ENCODE results near the gene SESTD1.

The SESTD1 gene

DNA sequence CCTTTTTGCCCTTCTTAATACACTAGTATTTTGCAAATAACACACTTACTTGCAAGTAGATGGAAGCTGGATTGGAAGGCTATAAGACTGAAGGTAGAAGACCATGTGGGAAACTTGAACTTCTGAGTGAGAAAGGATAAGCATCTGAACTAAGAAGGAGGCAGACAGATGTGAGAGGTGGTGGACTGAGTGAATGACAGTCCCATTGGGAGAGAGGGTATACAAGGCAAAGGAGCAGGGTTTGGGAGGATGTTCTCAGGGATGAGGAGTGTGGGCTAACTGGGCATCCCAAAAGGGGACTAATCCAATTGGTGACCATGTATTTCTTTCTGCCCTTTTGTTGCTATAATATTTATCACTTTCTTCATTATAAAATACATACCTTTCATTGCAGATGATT lies 20.4 kb upstream of the SESTD1 start:
- TF ChIP-seq, protein P1, sequence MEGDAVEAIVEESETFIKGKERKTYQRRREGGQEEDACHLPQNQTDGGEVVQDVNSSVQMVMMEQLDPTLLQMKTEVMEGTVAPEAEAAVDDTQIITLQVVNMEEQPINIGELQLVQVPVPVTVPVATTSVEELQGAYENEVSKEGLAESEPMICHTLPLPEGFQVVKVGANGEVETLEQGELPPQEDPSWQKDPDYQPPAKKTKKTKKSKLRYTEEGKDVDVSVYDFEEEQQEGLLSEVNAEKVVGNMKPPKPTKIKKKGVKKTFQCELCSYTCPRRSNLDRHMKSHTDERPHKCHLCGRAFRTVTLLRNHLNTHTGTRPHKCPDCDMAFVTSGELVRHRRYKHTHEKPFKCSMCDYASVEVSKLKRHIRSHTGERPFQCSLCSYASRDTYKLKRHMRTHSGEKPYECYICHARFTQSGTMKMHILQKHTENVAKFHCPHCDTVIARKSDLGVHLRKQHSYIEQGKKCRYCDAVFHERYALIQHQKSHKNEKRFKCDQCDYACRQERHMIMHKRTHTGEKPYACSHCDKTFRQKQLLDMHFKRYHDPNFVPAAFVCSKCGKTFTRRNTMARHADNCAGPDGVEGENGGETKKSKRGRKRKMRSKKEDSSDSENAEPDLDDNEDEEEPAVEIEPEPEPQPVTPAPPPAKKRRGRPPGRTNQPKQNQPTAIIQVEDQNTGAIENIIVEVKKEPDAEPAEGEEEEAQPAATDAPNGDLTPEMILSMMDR (IDR thresholded peaks at IDR 0.05; ENCODE audit: low read depth, low read length), result no peak
- Histone ChIP-seq H3K36me3 (no peaks in the 10 kb centered on the region), H3K27ac (no peak overlapping the region), H3K27me3 (ENCODE audit: insufficient read depth, low read depth, severe bottlenecking) (no peaks in the 10 kb centered on the region), H3K4me3 (ENCODE audit: low read depth, low read length) (no peak overlapping the region), H3K9me3 (ENCODE audit: severe bottlenecking) (peaks cover 2% of the 10 kb centered on the region)
- no peak for DNase-seq

DNA sequence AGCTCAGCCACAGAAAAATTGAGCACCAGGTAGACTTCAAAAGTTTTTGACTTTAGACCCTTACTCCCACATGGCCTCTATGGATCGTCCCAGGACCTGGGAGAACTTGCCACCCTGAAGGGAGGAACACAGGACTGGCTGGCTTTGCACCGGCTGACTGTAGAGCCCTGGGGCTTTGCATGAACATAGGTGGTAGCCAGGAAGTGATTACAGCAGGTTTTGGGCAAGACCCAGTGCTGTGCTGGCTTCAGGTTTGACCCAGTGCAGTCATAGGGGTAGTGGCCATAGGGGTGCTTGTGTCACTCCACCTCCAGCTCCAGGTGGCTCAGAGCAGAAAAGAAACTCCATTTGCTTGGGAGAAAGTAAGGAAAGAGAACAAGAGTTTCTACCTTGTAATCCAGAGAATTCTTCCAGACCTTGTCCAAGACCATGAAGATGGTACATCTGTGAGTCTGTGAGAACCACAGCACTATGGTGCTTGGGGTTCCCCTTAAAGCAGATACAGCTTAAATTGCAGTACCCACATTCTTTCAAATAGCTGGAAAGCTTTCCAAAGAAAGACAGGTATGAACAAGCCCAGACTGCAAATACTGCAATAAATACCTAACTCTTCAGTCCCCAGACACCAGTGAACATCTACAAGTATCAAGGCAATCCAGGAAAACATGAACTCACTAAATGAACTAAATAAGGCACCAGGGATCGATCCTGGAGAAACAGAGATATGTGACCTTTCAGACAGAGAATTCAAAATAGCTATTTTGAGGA lies 13.0 kb upstream of the SESTD1 start:
- Histone ChIP-seq H3K9me3 (ENCODE audit: severe bottlenecking) (no peaks in the 10 kb centered on the region), H3K27ac (no peak overlapping the region), H3K4me3 (ENCODE audit: low read depth, low read length) (no peak overlapping the region), H3K27me3 (ENCODE audit: insufficient read depth, low read depth, severe bottlenecking) (no peaks in the 10 kb centered on the region), H3K36me3 (no peaks in the 10 kb centered on the region)
- TF ChIP-seq, protein P1 (IDR thresholded peaks at IDR 0.05; ENCODE audit: low read depth, low read length), result no peak
- no peak for DNase-seq

DNA sequence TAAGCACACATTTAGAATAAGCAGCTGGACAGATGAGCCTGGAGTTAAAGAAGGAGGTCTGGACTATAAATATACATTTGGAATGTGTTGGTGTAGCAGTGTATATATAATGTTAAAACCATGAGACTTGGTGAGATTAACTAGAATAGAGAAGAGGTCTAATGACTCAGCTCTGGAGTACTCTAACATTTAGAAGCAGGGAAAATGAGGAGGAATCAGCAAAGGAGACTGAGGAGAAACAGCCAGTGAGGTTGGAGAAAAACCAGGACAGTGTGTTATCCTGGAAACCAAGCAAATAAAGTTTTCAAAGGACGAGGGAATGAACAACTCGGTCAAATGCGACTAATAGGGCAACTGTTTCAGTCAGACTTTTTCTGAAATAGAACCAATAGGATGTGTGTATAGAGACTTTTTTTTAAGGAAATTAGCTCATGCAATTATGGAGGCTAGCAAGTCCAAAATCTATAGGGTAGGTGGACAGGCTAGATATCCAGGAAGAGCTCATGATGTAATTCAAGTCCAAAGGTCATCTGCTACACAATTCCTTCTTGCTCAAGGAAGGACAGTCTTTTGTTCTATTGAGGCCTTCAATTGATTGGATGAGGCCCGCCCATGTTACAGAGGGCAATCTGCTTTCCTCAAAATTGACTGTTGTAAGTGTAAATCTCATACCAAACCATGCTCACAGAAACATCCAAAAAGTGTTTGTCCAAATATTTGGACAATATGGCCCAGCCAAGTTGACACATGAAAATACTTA lies 10.8 kb upstream of the SESTD1 start:
- Histone ChIP-seq H3K36me3 (no peaks in the 10 kb centered on the region), H3K27ac (no peak overlapping the region), H3K9me3 (ENCODE audit: severe bottlenecking) (no peaks in the 10 kb centered on the region), H3K27me3 (ENCODE audit: insufficient read depth, low read depth, severe bottlenecking) (no peaks in the 10 kb centered on the region), H3K4me3 (ENCODE audit: low read depth, low read length) (no peak overlapping the region)
- TF ChIP-seq, protein P1 (IDR thresholded peaks at IDR 0.05; ENCODE audit: low read depth, low read length), result no peak
- no peak for DNase-seq

DNA sequence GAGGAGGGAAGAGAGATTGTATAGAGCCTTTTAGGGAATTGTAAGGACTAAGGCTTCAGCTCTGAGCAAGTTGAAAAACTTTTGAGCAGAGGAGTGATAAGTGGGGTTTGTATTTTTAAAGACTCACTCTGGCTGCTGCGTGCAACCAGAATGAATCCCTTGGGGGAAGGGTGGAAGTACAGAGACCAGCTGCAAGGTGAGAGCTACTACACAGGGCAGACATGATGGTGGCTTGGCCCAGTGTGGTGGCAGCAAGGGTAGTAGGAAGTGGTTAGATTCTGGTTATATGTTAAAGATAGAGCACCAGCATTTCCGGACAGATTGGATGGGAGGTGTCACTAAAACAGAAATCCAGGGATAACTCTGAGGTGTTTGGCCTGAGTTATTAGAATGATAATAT lies 10.1 kb upstream of the SESTD1 start:
- H3K27ac ChIP-seq, result no peak overlapping the region

DNA sequence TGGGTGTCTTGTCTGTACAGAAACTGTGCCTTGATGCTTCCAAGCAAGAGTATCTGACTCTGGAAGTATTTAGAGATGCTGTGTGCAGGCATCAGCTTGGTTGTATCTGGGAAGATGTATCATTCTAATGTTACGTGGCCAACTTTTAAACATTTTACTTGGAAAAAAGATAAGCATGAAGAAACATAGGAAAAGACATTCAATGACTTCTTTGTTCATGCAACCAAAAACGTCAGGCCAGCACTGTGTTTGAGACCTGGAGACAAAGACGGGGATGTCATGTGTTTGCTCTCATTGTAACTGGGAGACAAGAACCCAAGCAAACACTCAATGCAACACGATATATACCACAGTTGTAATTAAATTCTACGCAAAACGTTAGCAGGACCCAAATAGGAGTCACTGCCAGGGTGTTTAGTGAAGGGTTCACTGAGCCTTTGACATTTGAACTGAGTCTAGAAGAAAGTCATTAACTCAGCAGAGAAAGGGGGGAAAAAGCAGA lies 8.9 kb upstream of the SESTD1 start:
- Histone ChIP-seq H3K4me3 (ENCODE audit: low read depth, low read length) (no peak overlapping the region), H3K36me3 (no peaks in the 10 kb centered on the region), H3K27me3 (ENCODE audit: insufficient read depth, low read depth, severe bottlenecking) (no peaks in the 10 kb centered on the region), H3K9me3 (ENCODE audit: severe bottlenecking) (no peaks in the 10 kb centered on the region), H3K27ac (no peak overlapping the region)
- DNase-seq, result no peak
- TF ChIP-seq, protein P1 (IDR thresholded peaks at IDR 0.05; ENCODE audit: low read depth, low read length), result no peak

More for the DNA sequence above, 10.1 kb upstream of the SESTD1 start:
- no peaks in the 10 kb centered on the region for H3K36me3 ChIP-seq
- no peak for DNase-seq
- H3K4me3 ChIP-seq (ENCODE audit: low read depth, low read length), result no peak overlapping the region
- no peaks in the 10 kb centered on the region for H3K9me3 ChIP-seq (ENCODE audit: severe bottlenecking)
- no peaks in the 10 kb centered on the region for H3K27me3 ChIP-seq (ENCODE audit: insufficient read depth, low read depth, severe bottlenecking)
- TF ChIP-seq, protein P1 (IDR thresholded peaks at IDR 0.05; ENCODE audit: low read depth, low read length), result no peak

Data from WERI-Rb-1 (cell line).